ENCODE data around the gene UGGT2. TPM values are rescaled to one million over a fixed set of nuclear protein-coding genes. Genes with fewer than 3 reads are reported as not detected.
"Not testable (repeated sequence)": the region's sequence is repeated elsewhere in the genome, so short reads cannot be mapped to it uniquely, and the experiment has no call there.

Gene UGGT2
- total RNA-seq, 2 experiments from 2014 or later = 0.16 TPM; not detected in 1

DNA sequence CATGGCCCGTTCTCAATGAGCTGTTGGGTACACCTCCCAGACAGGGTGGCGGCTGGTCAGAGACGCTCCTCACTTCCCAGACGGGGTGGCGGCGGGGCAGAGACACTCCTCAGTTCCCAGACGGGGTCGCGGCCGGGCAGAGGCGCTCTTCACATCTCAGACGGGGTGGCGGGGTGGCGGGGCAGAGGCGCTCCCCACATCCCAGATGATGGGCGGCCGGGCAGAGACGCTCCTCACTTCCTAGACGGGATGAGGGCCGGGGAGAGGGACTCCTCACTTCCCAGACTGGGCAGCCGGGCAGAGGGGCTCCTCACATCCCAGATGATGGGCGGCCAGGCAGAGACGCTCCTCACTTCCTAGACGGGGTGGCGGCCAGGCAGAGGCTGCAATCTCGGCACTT lies 207.5 kb downstream of the UGGT2 start:
- not testable (repeated sequence) for H3K27ac Mint-ChIP-seq, DNase-seq, H3K4me1 Mint-ChIP-seq, H3K4me3 Mint-ChIP-seq, H3K36me3 Mint-ChIP-seq, H3K9me3 Mint-ChIP-seq, H3K27me3 Mint-ChIP-seq

DNA sequence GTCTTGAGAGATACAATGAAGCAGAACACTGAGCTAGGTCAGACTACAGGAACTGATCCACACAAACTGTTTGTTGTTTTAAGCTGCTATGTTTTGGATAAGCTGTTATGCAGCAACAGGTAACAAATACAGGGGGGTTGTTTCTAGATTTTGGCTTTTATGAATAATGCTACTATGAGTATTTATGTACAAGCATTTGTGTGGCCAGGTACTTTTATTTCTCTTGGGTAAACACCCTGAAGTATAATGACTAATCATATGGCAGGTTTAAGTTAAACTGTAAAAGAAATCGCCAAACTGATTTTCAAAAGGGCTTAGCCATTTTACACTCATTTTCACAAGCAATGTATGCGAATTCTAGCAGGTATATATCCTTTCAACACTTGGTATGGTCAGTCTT lies 210.3 kb downstream of the UGGT2 start:
- H3K9me3 Mint-ChIP-seq = peaks cover 4% of the 10 kb centered on the region
- H3K4me1 Mint-ChIP-seq = no peaks in the 10 kb centered on the region
- no peaks in the 10 kb centered on the region for H3K36me3 Mint-ChIP-seq
- no peak for DNase-seq
- no peaks in the 10 kb centered on the region for H3K27me3 Mint-ChIP-seq
- H3K27ac Mint-ChIP-seq = no peak overlapping the region
- H3K4me3 Mint-ChIP-seq = no peak overlapping the region

DNA sequence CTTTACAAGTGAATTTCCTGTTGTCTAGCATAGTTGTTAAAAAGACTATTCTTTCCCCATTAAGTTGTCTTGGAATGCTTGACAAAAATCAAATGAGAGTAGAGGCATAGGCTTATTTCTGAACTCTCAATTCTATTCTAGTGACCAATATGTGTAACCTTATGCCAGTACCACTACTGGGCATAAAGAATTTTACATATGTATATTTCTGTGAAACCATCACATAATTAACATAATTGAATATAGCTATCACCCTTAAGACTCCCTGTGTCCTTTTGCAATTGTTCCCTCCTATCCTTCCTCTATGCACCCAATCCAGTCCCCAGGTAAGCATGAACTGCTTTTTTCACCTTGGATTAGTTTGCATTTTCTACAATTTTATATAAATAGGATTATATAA lies 211.3 kb downstream of the UGGT2 start:
- H3K4me1 Mint-ChIP-seq = no peaks in the 10 kb centered on the region
- no peaks in the 10 kb centered on the region for H3K27me3 Mint-ChIP-seq
- H3K4me3 Mint-ChIP-seq = no peak overlapping the region
- H3K9me3 Mint-ChIP-seq = peaks cover 7% of the 10 kb centered on the region
- no peak for DNase-seq
- H3K27ac Mint-ChIP-seq = no peak overlapping the region
- no peaks in the 10 kb centered on the region for H3K36me3 Mint-ChIP-seq

GRCh38 chr13:95834134-95834765 lies 219.0 kb downstream of the UGGT2 start:
- Mint-ChIP-seq H3K27me3 (peaks cover 16% of the 10 kb centered on the region), H3K36me3 (no peaks in the 10 kb centered on the region), H3K4me1 (no peaks in the 10 kb centered on the region), H3K27ac (no peak overlapping the region), H3K9me3 (peaks cover 10% of the 10 kb centered on the region), H3K4me3 (no peak overlapping the region)
- DNase-seq = peak; percentile 50

DNA sequence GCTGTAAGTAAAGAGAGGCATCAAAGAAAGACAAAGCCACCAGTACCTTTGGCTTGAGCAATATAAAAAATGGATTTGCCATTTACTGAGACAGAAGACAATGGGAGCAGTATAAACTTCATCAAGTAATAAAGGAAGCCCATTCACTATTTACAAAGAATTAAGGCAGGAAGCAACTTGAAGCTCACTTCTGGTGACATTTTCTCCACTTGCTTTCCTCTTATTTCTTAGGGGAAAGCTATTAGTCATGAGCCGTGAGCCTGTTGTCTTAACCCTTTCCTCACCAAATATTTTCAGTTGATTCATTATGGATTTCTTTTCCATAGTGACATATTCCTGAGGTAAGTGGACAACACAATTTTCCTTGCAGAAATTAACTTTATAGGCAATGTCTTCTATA lies 219.5 kb downstream of the UGGT2 start:
- Mint-ChIP-seq H3K27ac (no peak overlapping the region), H3K36me3 (no peaks in the 10 kb centered on the region), H3K4me3 (no peak overlapping the region), H3K27me3 (peaks cover 22% of the 10 kb centered on the region), H3K9me3 (peaks cover 9% of the 10 kb centered on the region), H3K4me1 (no peaks in the 10 kb centered on the region)
- no peak for DNase-seq

DNA sequence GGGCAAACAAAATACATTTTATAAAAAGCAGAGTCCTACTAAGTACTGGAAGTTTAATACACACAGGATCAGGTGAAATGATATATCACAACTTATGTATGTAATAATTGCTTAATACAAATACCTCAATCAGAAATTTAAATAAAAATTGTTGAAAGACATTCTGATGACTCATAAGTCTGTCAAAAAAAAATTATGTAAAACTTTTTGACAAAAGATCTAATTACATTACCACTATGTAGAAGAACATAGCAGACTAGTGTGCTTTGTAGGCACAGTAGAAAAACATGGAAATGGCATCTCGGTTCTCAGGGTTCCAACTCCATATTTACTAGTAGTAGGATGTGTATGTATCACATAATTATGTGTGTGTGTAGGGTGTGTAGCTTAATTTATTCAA lies 220.1 kb downstream of the UGGT2 start:
- Mint-ChIP-seq H3K27me3 (peaks cover 28% of the 10 kb centered on the region), H3K27ac (no peak overlapping the region), H3K9me3 (peaks cover 12% of the 10 kb centered on the region), H3K4me3 (no peak overlapping the region), H3K4me1 (no peaks in the 10 kb centered on the region), H3K36me3 (no peaks in the 10 kb centered on the region)
- no peak for DNase-seq

GRCh38 chr13:95822303-95822702 lies 230.9 kb downstream of the UGGT2 start:
- peaks cover 17% of the 10 kb centered on the region for H3K27me3 Mint-ChIP-seq
- no peaks in the 10 kb centered on the region for H3K4me1 Mint-ChIP-seq
- DNase-seq = no peak
- H3K36me3 Mint-ChIP-seq = no peaks in the 10 kb centered on the region
- H3K9me3 Mint-ChIP-seq = no peaks in the 10 kb centered on the region
- H3K27ac Mint-ChIP-seq = no peak overlapping the region
- H3K4me3 Mint-ChIP-seq = no peak overlapping the region

DNA sequence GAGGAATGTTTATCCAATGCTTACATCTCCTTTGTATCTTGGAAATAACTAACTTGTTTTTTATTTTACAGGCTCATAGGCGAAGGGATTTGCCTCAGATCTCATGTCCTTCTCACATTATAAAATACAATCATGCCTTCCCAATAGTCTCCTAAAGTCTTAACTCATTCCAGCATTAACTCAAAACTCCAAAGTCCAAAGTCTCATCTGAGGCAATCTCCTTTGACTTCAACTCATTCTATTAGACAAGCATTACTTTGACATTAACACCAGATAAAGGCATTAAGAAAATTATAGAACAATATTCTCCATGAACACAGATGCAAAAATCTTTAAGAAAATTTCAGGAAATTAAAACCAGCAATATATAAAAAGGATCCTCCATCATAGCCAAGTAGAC lies 238.7 kb downstream of the UGGT2 start:
- H3K4me1 Mint-ChIP-seq = no peaks in the 10 kb centered on the region
- no peak overlapping the region for H3K4me3 Mint-ChIP-seq

GRCh38 chr13:95813139-95813538 lies 240.1 kb downstream of the UGGT2 start:
- no peak for DNase-seq

More for the DNA sequence above, 238.7 kb downstream of the UGGT2 start:
- Mint-ChIP-seq H3K9me3 (peaks cover 9% of the 10 kb centered on the region), H3K27ac (no peak overlapping the region), H3K27me3 (peaks cover 12% of the 10 kb centered on the region), H3K36me3 (no peaks in the 10 kb centered on the region)
- DNase-seq = no peak

DNA sequence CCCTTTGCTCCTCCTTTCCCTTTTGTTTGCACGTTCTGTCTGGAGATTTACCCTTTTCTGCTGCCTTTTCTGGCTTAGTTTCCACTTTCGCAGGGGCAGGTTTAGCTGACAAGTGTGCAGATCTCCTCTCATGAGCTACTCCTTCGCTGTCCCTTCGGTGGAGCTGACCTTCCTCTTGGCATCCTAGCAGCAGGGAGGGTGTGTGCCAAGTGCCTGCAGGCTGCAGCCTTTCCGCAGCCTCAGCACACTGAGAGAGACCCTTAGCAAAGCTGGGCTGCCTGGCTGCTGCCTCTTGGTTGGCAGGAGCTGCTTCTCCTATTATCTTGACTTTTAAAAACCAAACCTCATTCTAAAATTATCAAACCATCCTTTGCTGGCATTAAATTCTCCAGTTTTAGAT lies 243.8 kb downstream of the UGGT2 start:
- DNase-seq = no peak
- H3K27ac Mint-ChIP-seq = no peak overlapping the region
- H3K4me1 Mint-ChIP-seq = no peaks in the 10 kb centered on the region
- no peak overlapping the region for H3K4me3 Mint-ChIP-seq
- peaks cover 16% of the 10 kb centered on the region for H3K9me3 Mint-ChIP-seq
- H3K36me3 Mint-ChIP-seq = no peaks in the 10 kb centered on the region
- peaks cover 41% of the 10 kb centered on the region for H3K27me3 Mint-ChIP-seq

More at GRCh38 chr13:95813139-95813538, 240.1 kb downstream of the UGGT2 start:
- no peaks in the 10 kb centered on the region for H3K36me3 Mint-ChIP-seq
- no peak overlapping the region for H3K4me3 Mint-ChIP-seq
- no peaks in the 10 kb centered on the region for H3K4me1 Mint-ChIP-seq
- H3K27me3 Mint-ChIP-seq = peaks cover 25% of the 10 kb centered on the region
- no peak overlapping the region for H3K27ac Mint-ChIP-seq
- peaks cover 13% of the 10 kb centered on the region for H3K9me3 Mint-ChIP-seq

- no peak for DNase-seq
- H3K27me3 Mint-ChIP-seq = peaks cover 40% of the 10 kb centered on the region
- H3K4me3 Mint-ChIP-seq = no peak overlapping the region
- no peaks in the 10 kb centered on the region for H3K4me1 Mint-ChIP-seq
- H3K9me3 Mint-ChIP-seq = peaks cover 8% of the 10 kb centered on the region
- no peaks in the 10 kb centered on the region for H3K36me3 Mint-ChIP-seq
- H3K27ac Mint-ChIP-seq = no peak overlapping the region
These were observed 247.3 kb downstream of the UGGT2 start for GRCh38 chr13:95805921-95806320.

DNA sequence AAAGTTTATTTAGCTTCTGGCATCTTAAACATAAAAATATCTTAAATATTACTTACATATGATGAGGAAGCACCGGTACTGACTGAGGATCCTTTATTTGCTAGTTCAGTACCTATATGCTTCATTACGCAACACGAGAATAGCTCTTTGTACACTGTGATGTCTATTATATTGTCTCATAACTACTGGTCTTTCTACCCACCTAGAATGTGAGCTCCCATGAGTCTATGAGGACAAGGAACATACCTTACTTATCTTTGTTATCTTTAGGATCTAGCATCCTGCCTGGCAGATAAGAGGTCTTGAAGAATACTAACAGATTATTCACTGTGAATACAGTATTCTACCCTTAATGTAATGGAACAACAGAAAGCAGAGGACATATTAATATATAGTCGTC lies 251.4 kb downstream of the UGGT2 start:
- H3K36me3 Mint-ChIP-seq = no peaks in the 10 kb centered on the region
- H3K27ac Mint-ChIP-seq = no peak overlapping the region
- H3K27me3 Mint-ChIP-seq = peaks cover 16% of the 10 kb centered on the region
- peaks cover 3% of the 10 kb centered on the region for H3K9me3 Mint-ChIP-seq
- H3K4me1 Mint-ChIP-seq = no peaks in the 10 kb centered on the region
- H3K4me3 Mint-ChIP-seq = no peak overlapping the region
- DNase-seq = no peak

GRCh38 chr13:95800436-95800835 lies 252.8 kb downstream of the UGGT2 start:
- no peak for DNase-seq
- no peak overlapping the region for H3K4me3 Mint-ChIP-seq
- peaks cover 12% of the 10 kb centered on the region for H3K27me3 Mint-ChIP-seq
- H3K36me3 Mint-ChIP-seq = no peaks in the 10 kb centered on the region
- no peaks in the 10 kb centered on the region for H3K9me3 Mint-ChIP-seq
- H3K27ac Mint-ChIP-seq = no peak overlapping the region
- no peaks in the 10 kb centered on the region for H3K4me1 Mint-ChIP-seq

DNA sequence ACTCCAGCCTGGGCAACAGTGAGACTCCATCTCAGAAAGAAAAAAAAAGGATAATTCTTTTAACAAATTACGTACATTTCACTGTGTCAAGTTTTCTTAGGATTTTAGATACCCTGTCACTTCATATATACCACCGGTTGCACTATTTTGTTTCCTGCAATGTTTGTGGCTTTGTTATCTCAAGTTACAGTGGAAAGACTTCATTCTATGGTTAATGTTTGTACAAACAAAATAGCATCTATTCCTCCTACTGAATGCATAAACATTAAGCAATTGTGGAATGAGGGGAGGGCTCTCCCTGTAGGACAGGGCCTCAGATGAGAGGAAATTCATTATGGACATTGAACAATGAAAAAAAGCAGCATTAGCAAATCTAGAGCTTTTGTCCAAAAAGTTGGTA lies 256.2 kb downstream of the UGGT2 start:
- no peaks in the 10 kb centered on the region for H3K4me1 Mint-ChIP-seq
- no peaks in the 10 kb centered on the region for H3K9me3 Mint-ChIP-seq
- peaks cover 4% of the 10 kb centered on the region for H3K27me3 Mint-ChIP-seq
- no peak for DNase-seq
- H3K4me3 Mint-ChIP-seq = no peak overlapping the region
- no peak overlapping the region for H3K27ac Mint-ChIP-seq
- H3K36me3 Mint-ChIP-seq = peaks cover 13% of the 10 kb centered on the region

DNA sequence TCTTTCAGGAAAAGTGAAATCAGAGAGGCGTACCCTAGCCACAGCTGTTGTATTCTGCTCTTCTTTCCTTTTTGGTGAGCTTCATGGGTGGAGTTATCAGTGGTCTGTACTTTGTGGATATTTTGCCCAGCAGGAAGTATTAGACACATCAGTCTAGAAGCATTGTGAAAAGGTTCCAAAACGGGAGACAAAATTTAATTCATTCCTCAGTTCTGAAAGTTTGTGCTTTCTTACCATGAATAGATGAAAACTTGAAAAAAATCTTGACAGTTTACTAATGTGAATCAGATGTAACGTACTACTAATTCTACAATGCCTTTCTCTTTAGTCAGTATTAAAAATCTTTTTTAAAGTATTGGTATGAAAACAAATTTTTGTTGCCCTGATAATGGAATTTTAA lies 259.4 kb downstream of the UGGT2 start:
- peaks cover 4% of the 10 kb centered on the region for H3K9me3 Mint-ChIP-seq
- H3K4me1 Mint-ChIP-seq = no peaks in the 10 kb centered on the region
- no peak overlapping the region for H3K27ac Mint-ChIP-seq

GRCh38 chr13:95793018-95793555 lies 260.1 kb downstream of the UGGT2 start:
- Mint-ChIP-seq H3K36me3 (peaks cover 34% of the 10 kb centered on the region), H3K27ac (no peak overlapping the region), H3K27me3 (no peaks in the 10 kb centered on the region), H3K9me3 (peaks cover 5% of the 10 kb centered on the region), H3K4me3 (no peak overlapping the region), H3K4me1 (no peaks in the 10 kb centered on the region)
- no peak for DNase-seq

More for the DNA sequence above, 259.4 kb downstream of the UGGT2 start:
- H3K4me3 Mint-ChIP-seq = no peak overlapping the region
- DNase-seq = no peak
- H3K36me3 Mint-ChIP-seq = peaks cover 27% of the 10 kb centered on the region
- H3K27me3 Mint-ChIP-seq = no peaks in the 10 kb centered on the region

Data from activated naive CD8-positive, alpha-beta T cell treated with anti-CD3 and anti-CD28 coated beads for 36 hours (primary cell).